ENCODE measurements around the gene C2orf92. TPM values are rescaled to one million over a fixed set of nuclear protein-coding genes. Genes with fewer than 3 reads are reported as not detected.
"Not testable (repeated sequence)": the region's sequence is repeated elsewhere in the genome, so short reads cannot be mapped to it uniquely, and the experiment has no call there.

The C2orf92 gene
- polyA plus RNA-seq, 1 donor = 14.7 TPM

DNA sequence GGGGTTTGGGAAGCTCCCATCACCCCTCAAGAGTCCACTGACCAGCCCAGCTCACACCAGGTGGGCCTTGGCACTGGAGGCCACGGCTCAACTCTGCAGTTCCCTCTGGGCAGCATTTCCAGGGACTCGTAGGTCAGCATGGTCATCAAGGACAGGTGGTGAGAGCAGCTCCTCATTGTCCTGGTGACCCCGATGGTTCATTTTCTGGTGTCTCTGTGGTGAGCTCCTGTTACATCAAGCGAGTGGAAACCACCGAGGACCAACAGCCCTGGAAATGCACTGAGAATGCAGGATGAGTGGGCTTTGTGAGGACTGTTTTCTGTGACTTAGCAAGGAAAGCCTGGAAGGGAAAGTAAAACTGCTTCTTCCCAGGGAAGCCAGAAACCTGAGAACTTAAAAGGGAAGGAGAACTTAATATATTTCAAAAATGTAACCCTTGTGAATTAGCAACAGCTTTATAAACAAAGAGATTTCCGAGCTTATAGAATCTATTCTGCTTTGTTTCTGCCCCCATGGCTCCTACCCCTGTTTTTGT, 3.2 kb downstream of the C2orf92 start:
- H3K4me3 ChIP-seq (ENCODE audit: low read length); H3K27ac ChIP-seq (ENCODE audit: low read length); DNase-seq; H3K9me3 ChIP-seq (ENCODE audit: control insufficient read depth, low read depth, low read length); H3K4me1 ChIP-seq (ENCODE audit: control insufficient read depth, insufficient read depth, low read length); H3K36me3 ChIP-seq (ENCODE audit: control insufficient read depth, insufficient read depth, low read length); H3K27me3 ChIP-seq (ENCODE audit: control insufficient read depth, insufficient read depth, low read length): not testable (repeated sequence)
- no CpG with 5 or more reads among the region's 6 CpGs for WGBS (ENCODE audit: insufficient coverage, low lambda C conversion rate)

DNA sequence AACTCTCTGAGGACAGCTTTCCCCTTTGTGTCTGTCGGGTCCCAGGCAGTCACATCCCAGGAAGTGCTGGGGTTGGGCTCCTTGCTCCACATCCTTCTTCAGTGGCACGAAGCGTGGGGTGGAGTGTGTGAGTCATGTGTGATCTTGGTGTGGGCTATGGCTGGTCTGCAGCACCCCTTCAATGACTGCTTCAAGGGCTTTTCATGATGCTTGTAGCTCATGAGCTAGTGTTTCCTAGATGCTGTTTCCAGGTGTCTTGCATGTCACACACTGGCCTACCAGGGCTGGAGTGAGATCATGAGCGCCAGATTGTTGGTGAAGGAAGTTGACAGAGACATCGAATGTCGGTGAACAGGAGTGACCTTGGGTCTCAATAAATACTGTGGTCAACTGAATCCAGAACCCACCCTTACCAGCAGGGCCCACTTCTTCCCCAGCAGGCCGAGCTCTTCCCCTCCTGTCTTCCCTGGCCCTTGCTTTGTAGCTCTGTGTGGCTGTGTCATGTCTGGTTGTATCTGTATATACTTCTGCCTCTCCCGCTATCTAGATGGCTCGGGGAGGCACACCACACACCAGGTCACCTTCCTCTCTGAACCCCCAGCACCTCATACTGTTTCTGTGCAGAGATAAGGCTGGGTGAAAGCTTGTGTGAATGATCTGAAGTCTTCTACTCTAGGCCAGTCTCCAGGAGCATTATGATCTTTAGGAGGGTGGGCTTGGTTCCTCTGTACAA, 3.8 kb downstream of the C2orf92 start:
- no peaks in the 10 kb centered on the region for H3K36me3 ChIP-seq (ENCODE audit: control insufficient read depth, insufficient read depth, low read length)
- H3K27ac ChIP-seq (ENCODE audit: low read length) = peak overlapping the region; percentile 14
- no CpG with 5 or more reads among the region's 9 CpGs for WGBS (ENCODE audit: insufficient coverage, low lambda C conversion rate)

GRCh38 chr2:97673915-97674283, 4.4 kb downstream of the C2orf92 start:
- Histone ChIP-seq H3K4me1 (ENCODE audit: control insufficient read depth, insufficient read depth, low read length) (no peaks in the 10 kb centered on the region), H3K9me3 (ENCODE audit: control insufficient read depth, low read depth, low read length) (no peaks in the 10 kb centered on the region), H3K27me3 (ENCODE audit: control insufficient read depth, insufficient read depth, low read length) (no peaks in the 10 kb centered on the region), H3K4me3 (ENCODE audit: low read length) (no peak overlapping the region), H3K27ac (ENCODE audit: low read length) (peak overlapping the region; percentile 14), H3K36me3 (ENCODE audit: control insufficient read depth, insufficient read depth, low read length) (no peaks in the 10 kb centered on the region)
- peak in 1 of 2 donors; percentile 40 for DNase-seq
- no CpG with 5 or more reads among the region's 8 CpGs for WGBS (ENCODE audit: insufficient coverage, low lambda C conversion rate)

More for the DNA sequence above, 3.8 kb downstream of the C2orf92 start:
- no peak for DNase-seq
- Histone ChIP-seq H3K4me3 (ENCODE audit: low read length) (no peak overlapping the region), H3K27me3 (ENCODE audit: control insufficient read depth, insufficient read depth, low read length) (no peaks in the 10 kb centered on the region), H3K9me3 (ENCODE audit: control insufficient read depth, low read depth, low read length) (no peaks in the 10 kb centered on the region), H3K4me1 (ENCODE audit: control insufficient read depth, insufficient read depth, low read length) (no peaks in the 10 kb centered on the region)

- whole genome bisulfite sequencing (ENCODE audit: insufficient coverage, low lambda C conversion rate) = 80% methylated on average over 2 of the region's 5 CpGs
- Histone ChIP-seq H3K27me3 (ENCODE audit: control insufficient read depth, insufficient read depth, low read length) (no peaks in the 10 kb centered on the region), H3K9me3 (ENCODE audit: control insufficient read depth, low read depth, low read length) (no peaks in the 10 kb centered on the region), H3K4me3 (ENCODE audit: low read length) (no peak overlapping the region), H3K4me1 (ENCODE audit: control insufficient read depth, insufficient read depth, low read length) (no peaks in the 10 kb centered on the region), H3K27ac (ENCODE audit: low read length) (no peak overlapping the region), H3K36me3 (ENCODE audit: control insufficient read depth, insufficient read depth, low read length) (no peaks in the 10 kb centered on the region)
- DNase-seq = no peak
These were observed 6.1 kb downstream of the C2orf92 start for GRCh38 chr2:97675430-97676113.

DNA sequence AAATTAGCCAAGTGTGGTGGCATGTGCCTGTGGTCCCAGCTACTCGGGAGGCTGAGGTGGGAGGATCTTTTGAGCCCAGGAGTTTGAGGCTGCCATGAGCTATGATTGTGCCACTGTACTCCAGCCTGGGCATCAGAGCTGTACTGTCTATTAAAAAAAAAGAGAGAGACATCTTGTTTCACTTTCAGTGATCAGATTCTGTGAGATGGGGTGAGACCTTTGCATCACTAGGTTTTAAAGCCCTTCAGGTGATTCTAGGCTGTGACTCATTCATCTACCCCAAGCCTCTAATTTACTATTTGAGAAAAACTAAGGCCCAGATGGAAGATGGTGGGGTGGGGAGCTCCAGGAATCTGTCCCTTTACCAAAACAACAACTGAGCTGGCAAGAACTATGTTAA, 7.1 kb downstream of the C2orf92 start:
- no peaks in the 10 kb centered on the region for H3K27me3 ChIP-seq (ENCODE audit: control insufficient read depth, insufficient read depth, low read length)

GRCh38 chr2:97677480-97677879, 8.0 kb downstream of the C2orf92 start:
- H3K4me1 ChIP-seq (ENCODE audit: control insufficient read depth, insufficient read depth, low read length) = no peaks in the 10 kb centered on the region
- no peaks in the 10 kb centered on the region for H3K9me3 ChIP-seq (ENCODE audit: control insufficient read depth, low read depth, low read length)
- H3K4me3 ChIP-seq (ENCODE audit: low read length) = no peak overlapping the region
- no peaks in the 10 kb centered on the region for H3K27me3 ChIP-seq (ENCODE audit: control insufficient read depth, insufficient read depth, low read length)
- H3K27ac ChIP-seq (ENCODE audit: low read length) = no peak overlapping the region
- WGBS (ENCODE audit: insufficient coverage, low lambda C conversion rate) = 100% methylated on average over 2 of the region's 2 CpGs
- no peak for DNase-seq
- no peaks in the 10 kb centered on the region for H3K36me3 ChIP-seq (ENCODE audit: control insufficient read depth, insufficient read depth, low read length)

More for the DNA sequence above, 7.1 kb downstream of the C2orf92 start:
- Histone ChIP-seq H3K36me3 (ENCODE audit: control insufficient read depth, insufficient read depth, low read length) (no peaks in the 10 kb centered on the region), H3K27ac (ENCODE audit: low read length) (no peak overlapping the region), H3K4me1 (ENCODE audit: control insufficient read depth, insufficient read depth, low read length) (no peaks in the 10 kb centered on the region), H3K9me3 (ENCODE audit: control insufficient read depth, low read depth, low read length) (no peaks in the 10 kb centered on the region), H3K4me3 (ENCODE audit: low read length) (no peak overlapping the region)
- DNase-seq = no peak
- whole genome bisulfite sequencing (ENCODE audit: insufficient coverage, low lambda C conversion rate) = no CpG with 5 or more reads among the region's 1 CpG

DNA sequence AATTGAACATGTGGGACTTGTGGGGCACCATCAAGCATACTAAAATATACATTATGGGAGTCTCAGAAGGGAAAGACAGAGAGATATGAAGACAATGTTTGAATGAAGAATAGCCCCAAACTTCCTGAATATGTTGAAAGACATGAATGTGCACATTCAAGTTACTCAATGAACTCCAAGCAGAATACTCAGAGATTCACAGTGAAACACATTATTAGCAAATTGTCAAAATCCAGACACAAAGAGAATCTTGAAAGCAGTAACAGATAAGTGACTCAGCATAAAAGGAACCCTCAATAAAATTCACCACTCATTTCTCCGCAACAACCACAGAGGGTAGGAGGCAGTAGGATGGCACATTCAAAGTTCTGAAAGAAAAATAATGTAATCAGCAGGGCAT, 8.8 kb downstream of the C2orf92 start:
- no peak for DNase-seq
- H3K36me3 ChIP-seq (ENCODE audit: control insufficient read depth, insufficient read depth, low read length) = no peaks in the 10 kb centered on the region
- H3K4me3 ChIP-seq (ENCODE audit: low read length) = no peak overlapping the region
- no CpG with 5 or more reads among the region's 1 CpG for WGBS (ENCODE audit: insufficient coverage, low lambda C conversion rate)
- no peaks in the 10 kb centered on the region for H3K27me3 ChIP-seq (ENCODE audit: control insufficient read depth, insufficient read depth, low read length)
- H3K4me1 ChIP-seq (ENCODE audit: control insufficient read depth, insufficient read depth, low read length) = no peaks in the 10 kb centered on the region
- H3K27ac ChIP-seq (ENCODE audit: low read length) = no peak overlapping the region
- H3K9me3 ChIP-seq (ENCODE audit: control insufficient read depth, low read depth, low read length) = no peaks in the 10 kb centered on the region

DNA sequence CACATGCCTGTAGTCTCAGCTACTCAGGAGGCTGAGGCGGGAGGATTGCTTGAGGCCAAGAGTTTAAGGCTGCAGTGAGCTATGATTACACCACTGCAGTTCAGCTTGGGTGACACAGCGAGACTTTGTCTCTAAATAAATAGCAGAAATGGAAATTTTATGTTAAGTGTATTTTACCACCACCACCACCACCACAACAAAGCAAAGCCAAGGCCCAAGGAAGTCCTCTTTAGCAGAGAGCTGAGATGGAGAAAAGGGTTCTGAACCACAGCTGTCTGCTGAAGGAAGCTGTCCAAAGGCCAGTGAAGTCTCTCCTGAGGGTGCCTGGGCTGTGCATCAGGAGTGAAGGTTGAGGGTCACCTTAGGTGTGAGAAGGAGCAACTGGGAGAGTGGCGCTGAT, 17.7 kb downstream of the C2orf92 start:
- H3K9me3 ChIP-seq (ENCODE audit: control insufficient read depth, low read depth, low read length); H3K27me3 ChIP-seq (ENCODE audit: control insufficient read depth, insufficient read depth, low read length); H3K36me3 ChIP-seq (ENCODE audit: control insufficient read depth, insufficient read depth, low read length); DNase-seq; H3K4me3 ChIP-seq (ENCODE audit: low read length); H3K4me1 ChIP-seq (ENCODE audit: control insufficient read depth, insufficient read depth, low read length); H3K27ac ChIP-seq (ENCODE audit: low read length): not testable (repeated sequence)
- no CpG with 5 or more reads among the region's 3 CpGs for WGBS (ENCODE audit: insufficient coverage, low lambda C conversion rate)

- Histone ChIP-seq H3K4me3 (ENCODE audit: low read length) (no peak overlapping the region), H3K27me3 (ENCODE audit: control insufficient read depth, insufficient read depth, low read length) (no peaks in the 10 kb centered on the region), H3K4me1 (ENCODE audit: control insufficient read depth, insufficient read depth, low read length) (no peaks in the 10 kb centered on the region), H3K36me3 (ENCODE audit: control insufficient read depth, insufficient read depth, low read length) (no peaks in the 10 kb centered on the region), H3K9me3 (ENCODE audit: control insufficient read depth, low read depth, low read length) (no peaks in the 10 kb centered on the region), H3K27ac (ENCODE audit: low read length) (no peak overlapping the region)
- 100% methylated on average over 2 of the region's 11 CpGs for WGBS (ENCODE audit: insufficient coverage, low lambda C conversion rate)
- DNase-seq = no peak
These were observed 18.7 kb downstream of the C2orf92 start for GRCh38 chr2:97688062-97688827.

DNA sequence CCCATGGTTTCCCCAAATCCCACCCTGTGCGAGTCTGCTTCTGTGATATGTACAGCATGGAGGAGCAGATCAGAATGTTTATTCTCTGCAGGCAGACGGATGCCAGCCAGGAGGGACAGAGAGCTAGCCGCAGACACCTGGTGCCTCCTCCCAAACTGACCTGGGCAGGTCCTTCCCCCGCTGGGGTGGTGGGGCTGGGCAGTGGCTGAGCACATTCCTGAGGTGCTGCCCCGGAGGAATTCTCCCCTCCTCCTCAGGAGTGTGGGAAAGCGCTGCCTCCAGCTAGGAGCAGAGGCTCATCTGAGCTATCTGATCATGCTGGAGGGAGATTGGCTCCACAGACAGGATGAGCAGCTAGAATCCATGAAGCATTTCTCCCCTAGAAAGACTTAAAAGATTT, 21.7 kb downstream of the C2orf92 start:
- H3K36me3 ChIP-seq (ENCODE audit: control insufficient read depth, insufficient read depth, low read length) = no peaks in the 10 kb centered on the region
- WGBS (ENCODE audit: insufficient coverage, low lambda C conversion rate) = no CpG with 5 or more reads among the region's 6 CpGs

More for the DNA sequence above, 21.7 kb downstream of the C2orf92 start:
- H3K4me3 ChIP-seq (ENCODE audit: low read length) = no peak overlapping the region
- H3K9me3 ChIP-seq (ENCODE audit: control insufficient read depth, low read depth, low read length) = no peaks in the 10 kb centered on the region
- no peak for DNase-seq
- H3K4me1 ChIP-seq (ENCODE audit: control insufficient read depth, insufficient read depth, low read length) = no peaks in the 10 kb centered on the region
- H3K27me3 ChIP-seq (ENCODE audit: control insufficient read depth, insufficient read depth, low read length) = no peaks in the 10 kb centered on the region
- no peak overlapping the region for H3K27ac ChIP-seq (ENCODE audit: low read length)

Data from large intestine (tissue), 3 donors.